PC-9 (cell line): ENCODE measurements around the gene TRPM4. TPM values are rescaled to one million over a fixed set of nuclear protein-coding genes. Genes with fewer than 3 reads are reported as not detected.

Experiments used
- BruUV-seq: library from RNA; stranded (reverse); fragments of 400-500 nt; replicated peaks from 2 replicates; lab custom pipeline; 2021; lab: Mats Ljungman, UMichigan
- CTCF ChIA-PET: fragments of 300-600 bp; sonication (Branson Sonifier 250); formaldehyde crosslinking; loops from one replicate; lab custom pipeline; 2022; ENCODE audit warnings: antibody characterized with exemption; lab: Charles Lee
- POLR2A ChIA-PET: fragments of 300-600 bp; sonication (Branson Sonifier 250); formaldehyde crosslinking; loops from one replicate; lab custom pipeline; 2022; ENCODE audit warnings: antibody characterized with exemption; ENCODE audit not compliant: unreplicated experiment; lab: Charles Lee
- DNase-seq, 2 experiments: peaks; one replicate each; pipeline versions ENCODE4 v3.0.0 to v3.0.0-alpha.2; 2015 to 2022; ENCODE audit warnings: mixed read lengths in 1 of 2
- H2AFZ ChIP-seq: fragments of 200-600 bp; sonication (generic); 2 replicates; pipeline ENCODE4 v1.8.1; 2017; ENCODE audit warnings: antibody characterized with exemption
- H3F3A ChIP-seq: fragments of 200-600 bp; sonication (generic); 2 replicates; pipeline ENCODE4 v1.8.1; 2017; ENCODE audit warnings: antibody characterized with exemption, mild to moderate bottlenecking, low read depth; ENCODE audit not compliant: insufficient read depth
- H3K27ac ChIP-seq: fragments of 200-600 bp; sonication (generic); 2 replicates; pipeline ENCODE4 v1.6.1; 2016; ENCODE audit warnings: mixed run types
- H3K27me3 ChIP-seq: fragments of 200-600 bp; sonication (generic); 2 replicates; pipeline ENCODE4 v1.6.1; 2016; ENCODE audit warnings: low read depth, mixed run types; ENCODE audit not compliant: insufficient read depth
- H3K36me3 ChIP-seq: fragments of 200-600 bp; sonication (generic); 2 replicates; pipeline ENCODE4 v1.6.1; 2016; ENCODE audit warnings: low read depth, mixed run types
- H3K4me1 ChIP-seq: fragments of 200-600 bp; sonication (generic); replicated peaks from 2 replicates; pipeline ENCODE4 v1.6.1; 2016; ENCODE audit warnings: mixed run types; ENCODE audit not compliant: insufficient read depth
- H3K4me2 ChIP-seq: fragments of 200-600 bp; sonication (generic); 2 replicates; pipeline ENCODE4 v1.6.1; 2017; ENCODE audit warnings: mixed run types
- H3K4me3 ChIP-seq: fragments of 200-600 bp; sonication (generic); 2 replicates; pipeline ENCODE4 v1.6.1; 2016; ENCODE audit warnings: mixed run types
- H3K79me2 ChIP-seq: fragments of 200-600 bp; sonication (generic); 2 replicates; pipeline ENCODE4 v1.6.1; 2017; ENCODE audit warnings: low read depth, mixed run types
- H3K9me2 ChIP-seq: fragments of 200-600 bp; sonication (generic); 2 replicates; pipeline ENCODE4 v1.8.1; 2017; ENCODE audit warnings: mild to moderate bottlenecking; ENCODE audit not compliant: insufficient read depth
- H3K9me3 ChIP-seq: fragments of 200-600 bp; sonication (generic); 2 replicates; pipeline ENCODE4 v1.8.1; 2016; ENCODE audit warnings: low read depth; ENCODE audit not compliant: insufficient read depth
- H4K20me1 ChIP-seq: fragments of 200-600 bp; sonication (generic); 2 replicates; pipeline ENCODE4 v1.8.1; 2017; ENCODE audit not compliant: insufficient read depth
- EZH2 ChIP-seq: fragments of 200-600 bp; sonication (generic); IDR thresholded peaks from 2 replicates; pipeline ENCODE4 v1.8.0; 2017; ENCODE audit warnings: antibody characterized with exemption, low read depth
- intact Hi-C: fragments of 100-400 bp; cut with micrococcal nuclease; formaldehyde crosslinking; loops from one replicate; pipeline ENCODE4 v1.10.0; 2022; ENCODE audit not compliant: unreplicated experiment
- total RNA-seq: library from RNA; stranded (reverse); gene quantifications from 2 replicates; pipeline ENCODE4 v1.2.3, GENCODE V29; 2021
- TF ChIP-seq, protein P1 (sequence below): fragments of 200-600 bp; sonication (generic); conservative IDR thresholded peaks from 2 replicates; pipeline ENCODE4 v1.6.1; 2017; ENCODE audit warnings: mixed run types, antibody characterized with exemption, mild to moderate bottlenecking, moderate library complexity

The TRPM4 gene
- total RNA-seq, 1 experiment from 2014 or later = 43.8 TPM

GRCh38 chr19:49190781-49191180, 33.2 kb downstream of the TRPM4 start:
- POLR2A ChIA-PET = no interaction called here
- no TSS peak for BruUV-seq
- intact Hi-C loops = no loop called here

GRCh38 chr19:49193822-49194394, 36.3 kb downstream of the TRPM4 start:
- no peaks in the 10 kb centered on the region for H3K9me3 ChIP-seq
- H3F3A ChIP-seq = peaks cover 14% of the 10 kb centered on the region
- CTCF ChIA-PET = interaction anchor here (0.6 kb wide), 1 partner anchor 86 kb away, joined by 5 read pairs; no protein-coding TSS in a partner anchor
- POLR2A ChIA-PET = no interaction called here
- H2AFZ ChIP-seq = no peak overlapping the region
- no peak for TF ChIP-seq EZH2
- TF ChIP-seq, protein P1, sequence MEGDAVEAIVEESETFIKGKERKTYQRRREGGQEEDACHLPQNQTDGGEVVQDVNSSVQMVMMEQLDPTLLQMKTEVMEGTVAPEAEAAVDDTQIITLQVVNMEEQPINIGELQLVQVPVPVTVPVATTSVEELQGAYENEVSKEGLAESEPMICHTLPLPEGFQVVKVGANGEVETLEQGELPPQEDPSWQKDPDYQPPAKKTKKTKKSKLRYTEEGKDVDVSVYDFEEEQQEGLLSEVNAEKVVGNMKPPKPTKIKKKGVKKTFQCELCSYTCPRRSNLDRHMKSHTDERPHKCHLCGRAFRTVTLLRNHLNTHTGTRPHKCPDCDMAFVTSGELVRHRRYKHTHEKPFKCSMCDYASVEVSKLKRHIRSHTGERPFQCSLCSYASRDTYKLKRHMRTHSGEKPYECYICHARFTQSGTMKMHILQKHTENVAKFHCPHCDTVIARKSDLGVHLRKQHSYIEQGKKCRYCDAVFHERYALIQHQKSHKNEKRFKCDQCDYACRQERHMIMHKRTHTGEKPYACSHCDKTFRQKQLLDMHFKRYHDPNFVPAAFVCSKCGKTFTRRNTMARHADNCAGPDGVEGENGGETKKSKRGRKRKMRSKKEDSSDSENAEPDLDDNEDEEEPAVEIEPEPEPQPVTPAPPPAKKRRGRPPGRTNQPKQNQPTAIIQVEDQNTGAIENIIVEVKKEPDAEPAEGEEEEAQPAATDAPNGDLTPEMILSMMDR = no peak
- no peak overlapping the region for H3K4me2 ChIP-seq
- H3K9me2 ChIP-seq = no peaks in the 10 kb centered on the region
- H3K79me2 ChIP-seq = no peaks in the 10 kb centered on the region
- DNase-seq = no peak
- intact Hi-C loops = no loop called here
- peaks cover 10% of the 10 kb centered on the region; the same call in 1 of the 2 replicates for H3K4me1 ChIP-seq
- no peak overlapping the region for H3K27ac ChIP-seq
- no peaks in the 10 kb centered on the region for H4K20me1 ChIP-seq
- H3K27me3 ChIP-seq = no peaks in the 10 kb centered on the region
- no peak overlapping the region for H3K4me3 ChIP-seq
- 0 out of 2 replicates have a peak, but pooled peaks cover 7% of the 10 kb centered on the region for H3K36me3 ChIP-seq
- no TSS peak for BruUV-seq

More at GRCh38 chr19:49190781-49191180, 33.2 kb downstream of the TRPM4 start:
- no peak overlapping the region for H3K4me3 ChIP-seq
- DNase-seq = no peak
- no peaks in the 10 kb centered on the region for H3K9me2 ChIP-seq
- no peaks in the 10 kb centered on the region for H3K4me1 ChIP-seq
- no peak overlapping the region for H3K27ac ChIP-seq
- no peak for TF ChIP-seq EZH2
- TF ChIP-seq, protein P1 = no peak
- no peaks in the 10 kb centered on the region for H4K20me1 ChIP-seq
- no peaks in the 10 kb centered on the region for H3K27me3 ChIP-seq
- no peaks in the 10 kb centered on the region; the same call in 1 of the 2 replicates for H3F3A ChIP-seq
- H3K9me3 ChIP-seq = no peaks in the 10 kb centered on the region
- 0 out of 2 replicates have a peak, but pooled peaks cover 7% of the 10 kb centered on the region for H3K36me3 ChIP-seq
- no peaks in the 10 kb centered on the region for H3K79me2 ChIP-seq
- no peak overlapping the region for H2AFZ ChIP-seq
- CTCF ChIA-PET = no interaction called here
- H3K4me2 ChIP-seq = no peak overlapping the region

- Histone ChIP-seq H4K20me1 (no peaks in the 10 kb centered on the region), H3K4me2 (no peak overlapping the region), H2AFZ (no peak overlapping the region), H3K4me3 (no peak overlapping the region), H3K27me3 (no peaks in the 10 kb centered on the region), H3K79me2 (no peaks in the 10 kb centered on the region), H3K27ac (no peak overlapping the region), H3F3A (peaks cover 19% of the 10 kb centered on the region), H3K36me3 (0 out of 2 replicates have a peak, but pooled peaks cover 7% of the 10 kb centered on the region), H3K9me3 (no peaks in the 10 kb centered on the region), H3K4me1 (peaks cover 15% of the 10 kb centered on the region; the same call in 1 of the 2 replicates), H3K9me2 (no peaks in the 10 kb centered on the region)
- DNase-seq = no peak
- TF ChIP-seq, protein P1 = no peak
- TF ChIP-seq EZH2 = no peak
- intact Hi-C loops = no loop called here
- POLR2A ChIA-PET = no interaction called here
- BruUV-seq = no TSS peak
- CTCF ChIA-PET = no interaction called here
Measured at GRCh38 chr19:49194408-49194807, 36.8 kb downstream of the TRPM4 start.
